SK-N-DZ (cell line): Measurements from ENCODE around the gene KIRREL2. TPM values are rescaled to one million over a fixed set of nuclear protein-coding genes. Genes with fewer than 3 reads are reported as not detected.
"Not testable (repeated sequence)": the region's sequence is repeated elsewhere in the genome, so short reads cannot be mapped to it uniquely, and the experiment has no call there.

Source experiments
- DNase-seq: peaks from one replicate; pipeline ENCODE4 v3.0.0-alpha.2; 2015; ENCODE audit warnings: low spot score
- polyA plus RNA-seq, 2 experiments: library from polyadenylated mRNA; depleted of rRNA; stranded (reverse); fragments of >200 nt; gene quantifications; 2 replicates each; pipeline ENCODE4 v1.2.3, GENCODE V29; 2014

The KIRREL2 gene
- polyA plus RNA-seq (2014; cell fraction: cytosol; rRNA removed) = 0.35 and 0.46 TPM in 2 replicates
- 0.50 and 1.0 TPM in 2 replicates for polyA plus RNA-seq (2014; cell fraction: nucleus; rRNA removed)

- no peak for DNase-seq
Observed at GRCh38 chr19:35856546-35857149, at the start of gene KIRREL2. Gene KIRREL2 (plus strand): TSS chr19:35856911. CDS start chr19:35857120, 209 bp downstream.

- no peak for DNase-seq
Observed at GRCh38 chr19:35807633-35808032, 49.1 kb upstream of the KIRREL2 start.

GRCh38 chr19:35811317-35812219 lies 45.1 kb upstream of the KIRREL2 start:
- DNase-seq = no peak

- DNase-seq = no peak
Observed at GRCh38 chr19:35812220-35813042, 44.3 kb upstream of the KIRREL2 start, which contains the start of gene PRODH2. Gene PRODH2 (minus strand): TSS chr19:35812845. CDS start chr19:35812805, 40 bp downstream.

- DNase-seq = no peak
Observed at GRCh38 chr19:35813043-35813890, 43.4 kb upstream of the KIRREL2 start.

GRCh38 chr19:35816262-35816661 lies 40.4 kb upstream of the KIRREL2 start:
- DNase-seq = no peak

- no peak for DNase-seq
Observed at GRCh38 chr19:35816846-35817245, 39.9 kb upstream of the KIRREL2 start.

- DNase-seq = no peak
Observed at GRCh38 chr19:35818445-35818844, 38.3 kb upstream of the KIRREL2 start.

GRCh38 chr19:35822579-35822978 lies 34.1 kb upstream of the KIRREL2 start:
- no peak for DNase-seq

- no peak for DNase-seq
Observed at GRCh38 chr19:35824150-35824549, 32.6 kb upstream of the KIRREL2 start.

- DNase-seq = no peak
Observed at GRCh38 chr19:35828692-35829301, 27.9 kb upstream of the KIRREL2 start.

GRCh38 chr19:35830986-35831385 lies 25.7 kb upstream of the KIRREL2 start:
- DNase-seq = no peak

- DNase-seq = no peak
Observed at GRCh38 chr19:35832054-35832453, 24.7 kb upstream of the KIRREL2 start.

GRCh38 chr19:35833972-35834371 lies 22.7 kb upstream of the KIRREL2 start:
- no peak for DNase-seq

- not testable (repeated sequence) for DNase-seq
Observed at GRCh38 chr19:35836096-35836495, 20.6 kb upstream of the KIRREL2 start.

- DNase-seq = no peak
Observed at GRCh38 chr19:35841961-35842595, 14.6 kb upstream of the KIRREL2 start.

- no peak for DNase-seq
Observed at GRCh38 chr19:35842666-35843272, 13.9 kb upstream of the KIRREL2 start.

- no peak for DNase-seq
Observed at GRCh38 chr19:35843676-35844481, 12.8 kb upstream of the KIRREL2 start.
